Liver (tissue), 9 donors: ENCODE data around the gene FIBCD1. TPM values are rescaled to one million over a fixed set of nuclear protein-coding genes. Genes with fewer than 3 reads are reported as not detected.

ENCODE experiments used
- DNase-seq: peaks from one replicate; pipeline ENCODE4 v3.0.0-alpha.2; 2017; ENCODE audit warnings: low spot score
- H3K27ac ChIP-seq, 2 donors: one replicate each; pipeline ENCODE4 v1.7.0; 2013; ENCODE audit warnings: inconsistent platforms in 2 of 2, low read length in 2 of 2, control low read depth in 1 of 2, low read depth in 1 of 2, mild to moderate bottlenecking in 1 of 2
- H3K27me3 ChIP-seq, 4 donors: one replicate each; pipeline versions ENCODE4 v1.6.1 to v1.7.0; 2013; ENCODE audit warnings: low read length in 3 of 4, inconsistent platforms in 1 of 4, mild to moderate bottlenecking in 1 of 4, moderate library complexity in 1 of 4; ENCODE audit not compliant: control insufficient read depth in 4 of 4, insufficient read depth in 4 of 4
- H3K36me3 ChIP-seq, 4 donors: one replicate each; pipeline versions ENCODE4 v1.6.1 to v1.7.0; 2013; ENCODE audit warnings: low read length in 3 of 4, mild to moderate bottlenecking in 3 of 4, low read depth in 1 of 4, moderate library complexity in 1 of 4; ENCODE audit not compliant: control insufficient read depth in 4 of 4, insufficient read depth in 3 of 4
- H3K4me1 ChIP-seq, 4 donors: one replicate each; pipeline versions ENCODE4 v1.6.1 to v1.7.0; 2013; ENCODE audit warnings: low read length in 3 of 4, mild to moderate bottlenecking in 3 of 4, moderate library complexity in 1 of 4; ENCODE audit not compliant: control insufficient read depth in 4 of 4, insufficient read depth in 4 of 4
- H3K4me3 ChIP-seq, 3 donors: one replicate each; pipeline versions ENCODE4 v1.6.1 to v1.7.0; 2013; ENCODE audit warnings: low read length in 3 of 3, control low read depth in 1 of 3, low read depth in 1 of 3, mild to moderate bottlenecking in 1 of 3
- H3K9ac ChIP-seq, 2 donors: one replicate each; pipeline ENCODE4 v1.7.0; 2013; ENCODE audit warnings: low read length in 2 of 2, mild to moderate bottlenecking in 2 of 2, moderate library complexity in 2 of 2, control low read depth in 1 of 2, low read depth in 1 of 2
- H3K9me3 ChIP-seq, 4 donors: one replicate each; pipeline versions ENCODE4 v1.6.1 to v1.7.0; 2013; ENCODE audit warnings: low read length in 3 of 4; ENCODE audit not compliant: control insufficient read depth in 4 of 4
- ATF3 ChIP-seq: IDR thresholded peaks from 2 replicates; pipeline ENCODE4 v1.6.1; 2016; ENCODE audit warnings: antibody characterized with exemption
- EGR1 ChIP-seq, 2 donors: IDR thresholded peaks; 2 replicates each; pipeline ENCODE4 v1.6.1; 2016 to 2018; ENCODE audit warnings: antibody characterized with exemption in 2 of 2, low read depth in 2 of 2
- FOXA1 ChIP-seq: IDR thresholded peaks from 2 replicates; pipeline ENCODE4 v1.6.1; 2016; ENCODE audit warnings: antibody characterized with exemption
- FOXA2 ChIP-seq: IDR thresholded peaks from 2 replicates; pipeline ENCODE4 v1.6.1; 2016; ENCODE audit warnings: antibody characterized with exemption
- GABPA ChIP-seq, 2 donors: IDR thresholded peaks in 1 of 2; conservative IDR thresholded peaks in 1 of 2; 2 replicates each; pipeline ENCODE4 v1.6.1; 2016; ENCODE audit warnings: antibody characterized with exemption in 2 of 2, mild to moderate bottlenecking in 1 of 2, moderate library complexity in 1 of 2
- HNF4A ChIP-seq, 2 donors: conservative IDR thresholded peaks; 2 replicates each; pipeline ENCODE4 v1.6.1; 2016; ENCODE audit warnings: antibody characterized with exemption in 2 of 2, mild to moderate bottlenecking in 2 of 2
- HNF4G ChIP-seq: IDR thresholded peaks from 2 replicates; pipeline ENCODE4 v1.6.1; 2016; ENCODE audit warnings: antibody characterized with exemption
- JUND ChIP-seq, 2 donors: IDR thresholded peaks; 2 replicates each; pipeline ENCODE4 v1.6.1; 2016; ENCODE audit warnings: antibody characterized with exemption in 2 of 2
- MAX ChIP-seq: IDR thresholded peaks from 2 replicates; pipeline ENCODE4 v1.6.1; 2016; ENCODE audit warnings: antibody characterized with exemption
- NR2F2 ChIP-seq: IDR thresholded peaks from 2 replicates; pipeline ENCODE4 v1.6.1; 2016; ENCODE audit warnings: antibody characterized with exemption
- RAD21 ChIP-seq, 2 donors: IDR thresholded peaks; 2 replicates each; pipeline ENCODE4 v1.6.1; 2016; ENCODE audit warnings: antibody characterized with exemption in 2 of 2, mild to moderate bottlenecking in 2 of 2
- RXRA ChIP-seq, 2 donors: IDR thresholded peaks; 2 replicates each; pipeline ENCODE4 v1.6.1; 2017 to 2018; ENCODE audit warnings: antibody characterized with exemption in 2 of 2, mild to moderate bottlenecking in 1 of 2
- SP1 ChIP-seq: IDR thresholded peaks from 2 replicates; pipeline ENCODE4 v1.6.1; 2018; ENCODE audit warnings: antibody characterized with exemption, mild to moderate bottlenecking
- TAF1 ChIP-seq: conservative IDR thresholded peaks from 2 replicates; pipeline ENCODE4 v1.6.1; 2016; ENCODE audit warnings: antibody characterized with exemption, mild to moderate bottlenecking
- YY1 ChIP-seq: IDR thresholded peaks from 2 replicates; pipeline ENCODE4 v1.6.1; 2016; ENCODE audit warnings: antibody characterized with exemption, mild to moderate bottlenecking
- WGBS: extraction: QIAGEN DNeasy Blood & Tissue Kit; methylation state at CpG from one replicate; pipeline ENCODE4 v1.1.7; 2013; 5-methylcytosine and 5-hydroxymethylcytosine counted together
- polyA plus RNA-seq, 2 donors: library from polyadenylated mRNA; stranded (reverse) in 1 of 2; unstranded in 1 of 2; fragments of 200-250 nt in 1 of 2; fragments of >200 nt in 1 of 2; fragmentation: Nextera tagmentation in 1 of 2; extraction: Ambion mirVana in 1 of 2; gene quantifications; one replicate each; pipeline versions ENCODE4 v1.2.1 to v1.2.3, GENCODE V29; 2013 to 2015
- total RNA-seq, 2 donors: library from RNA; depleted of rRNA; stranded (reverse); fragments of >200 nt; gene quantifications; one replicate each; pipeline ENCODE4 v1.2.3, GENCODE V29; 2014
- TF ChIP-seq, protein P1 (sequence below): IDR thresholded peaks from 2 replicates; pipeline ENCODE4 v1.6.1; 2016; ENCODE audit warnings: antibody characterized with exemption, mild to moderate bottlenecking
- TF ChIP-seq, protein P2 (sequence below): IDR thresholded peaks from 2 replicates; pipeline ENCODE4 v1.6.1; 2016; ENCODE audit warnings: antibody characterized with exemption
- TF ChIP-seq, protein P3 (sequence below): fragments of 150-350 bp; IDR thresholded peaks from 2 replicates; pipeline ENCODE4 v1.5.1; 2017; ENCODE audit warnings: improper control_type of control experiment, low read depth, low read length; ENCODE audit not compliant: missing input control
- donor health status: healthy.
- donor health status: healthy.
- donor health status: healthy.
- donor health status: healthy.
- donor health status: healthy.

The FIBCD1 gene
- total and polyA plus RNA-seq, 4 donors = not detected

GRCh38 chr9:130872912-130873503 is 66.0 kb downstream of the FIBCD1 start:
- peak; percentile 63 for DNase-seq
- peaks cover 3 to 21% (median 4%) of the 10 kb centered on the region in 4 donors for H3K36me3 ChIP-seq
- no peak overlapping the region for H3K4me3 ChIP-seq
- TF ChIP-seq RXRA (IDR thresholded peaks at IDR 0.05) (peak; percentile 71 to 79), FOXA2 (peak; percentile 44), MAX (peak; percentile 50), HNF4G (peak; percentile 90), GABPA (IDR thresholded peaks at IDR 0.05 in 1 of 2, conservative IDR thresholded peaks at IDR 0.05 in 1 of 2) (peak in 1 of 2 donors; percentile 42), SP1 (peak; percentile 94), EGR1 (IDR thresholded peaks at IDR 0.05; ENCODE audit: low read depth in 2 of 2) (no peak), NR2F2 (peak; percentile 29), YY1 (peak; percentile 79), HNF4A (conservative IDR thresholded peaks at IDR 0.05) (peak; percentile 98 to 99), RAD21 (IDR thresholded peaks at IDR 0.05) (peak; percentile 50 to 52), TAF1 (no peak), FOXA1 (peak; percentile 39), ATF3 (no peak), JUND (IDR thresholded peaks at IDR 0.05) (peak in 1 of 2 donors; percentile 36)
- TF ChIP-seq, protein P1, sequence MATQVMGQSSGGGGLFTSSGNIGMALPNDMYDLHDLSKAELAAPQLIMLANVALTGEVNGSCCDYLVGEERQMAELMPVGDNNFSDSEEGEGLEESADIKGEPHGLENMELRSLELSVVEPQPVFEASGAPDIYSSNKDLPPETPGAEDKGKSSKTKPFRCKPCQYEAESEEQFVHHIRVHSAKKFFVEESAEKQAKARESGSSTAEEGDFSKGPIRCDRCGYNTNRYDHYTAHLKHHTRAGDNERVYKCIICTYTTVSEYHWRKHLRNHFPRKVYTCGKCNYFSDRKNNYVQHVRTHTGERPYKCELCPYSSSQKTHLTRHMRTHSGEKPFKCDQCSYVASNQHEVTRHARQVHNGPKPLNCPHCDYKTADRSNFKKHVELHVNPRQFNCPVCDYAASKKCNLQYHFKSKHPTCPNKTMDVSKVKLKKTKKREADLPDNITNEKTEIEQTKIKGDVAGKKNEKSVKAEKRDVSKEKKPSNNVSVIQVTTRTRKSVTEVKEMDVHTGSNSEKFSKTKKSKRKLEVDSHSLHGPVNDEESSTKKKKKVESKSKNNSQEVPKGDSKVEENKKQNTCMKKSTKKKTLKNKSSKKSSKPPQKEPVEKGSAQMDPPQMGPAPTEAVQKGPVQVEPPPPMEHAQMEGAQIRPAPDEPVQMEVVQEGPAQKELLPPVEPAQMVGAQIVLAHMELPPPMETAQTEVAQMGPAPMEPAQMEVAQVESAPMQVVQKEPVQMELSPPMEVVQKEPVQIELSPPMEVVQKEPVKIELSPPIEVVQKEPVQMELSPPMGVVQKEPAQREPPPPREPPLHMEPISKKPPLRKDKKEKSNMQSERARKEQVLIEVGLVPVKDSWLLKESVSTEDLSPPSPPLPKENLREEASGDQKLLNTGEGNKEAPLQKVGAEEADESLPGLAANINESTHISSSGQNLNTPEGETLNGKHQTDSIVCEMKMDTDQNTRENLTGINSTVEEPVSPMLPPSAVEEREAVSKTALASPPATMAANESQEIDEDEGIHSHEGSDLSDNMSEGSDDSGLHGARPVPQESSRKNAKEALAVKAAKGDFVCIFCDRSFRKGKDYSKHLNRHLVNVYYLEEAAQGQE = peak; percentile 57
- TF ChIP-seq, protein P2, sequence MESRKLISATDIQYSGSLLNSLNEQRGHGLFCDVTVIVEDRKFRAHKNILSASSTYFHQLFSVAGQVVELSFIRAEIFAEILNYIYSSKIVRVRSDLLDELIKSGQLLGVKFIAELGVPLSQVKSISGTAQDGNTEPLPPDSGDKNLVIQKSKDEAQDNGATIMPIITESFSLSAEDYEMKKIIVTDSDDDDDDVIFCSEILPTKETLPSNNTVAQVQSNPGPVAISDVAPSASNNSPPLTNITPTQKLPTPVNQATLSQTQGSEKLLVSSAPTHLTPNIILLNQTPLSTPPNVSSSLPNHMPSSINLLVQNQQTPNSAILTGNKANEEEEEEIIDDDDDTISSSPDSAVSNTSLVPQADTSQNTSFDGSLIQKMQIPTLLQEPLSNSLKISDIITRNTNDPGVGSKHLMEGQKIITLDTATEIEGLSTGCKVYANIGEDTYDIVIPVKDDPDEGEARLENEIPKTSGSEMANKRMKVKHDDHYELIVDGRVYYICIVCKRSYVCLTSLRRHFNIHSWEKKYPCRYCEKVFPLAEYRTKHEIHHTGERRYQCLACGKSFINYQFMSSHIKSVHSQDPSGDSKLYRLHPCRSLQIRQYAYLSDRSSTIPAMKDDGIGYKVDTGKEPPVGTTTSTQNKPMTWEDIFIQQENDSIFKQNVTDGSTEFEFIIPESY = peak; percentile 56
- TF ChIP-seq, protein P3, sequence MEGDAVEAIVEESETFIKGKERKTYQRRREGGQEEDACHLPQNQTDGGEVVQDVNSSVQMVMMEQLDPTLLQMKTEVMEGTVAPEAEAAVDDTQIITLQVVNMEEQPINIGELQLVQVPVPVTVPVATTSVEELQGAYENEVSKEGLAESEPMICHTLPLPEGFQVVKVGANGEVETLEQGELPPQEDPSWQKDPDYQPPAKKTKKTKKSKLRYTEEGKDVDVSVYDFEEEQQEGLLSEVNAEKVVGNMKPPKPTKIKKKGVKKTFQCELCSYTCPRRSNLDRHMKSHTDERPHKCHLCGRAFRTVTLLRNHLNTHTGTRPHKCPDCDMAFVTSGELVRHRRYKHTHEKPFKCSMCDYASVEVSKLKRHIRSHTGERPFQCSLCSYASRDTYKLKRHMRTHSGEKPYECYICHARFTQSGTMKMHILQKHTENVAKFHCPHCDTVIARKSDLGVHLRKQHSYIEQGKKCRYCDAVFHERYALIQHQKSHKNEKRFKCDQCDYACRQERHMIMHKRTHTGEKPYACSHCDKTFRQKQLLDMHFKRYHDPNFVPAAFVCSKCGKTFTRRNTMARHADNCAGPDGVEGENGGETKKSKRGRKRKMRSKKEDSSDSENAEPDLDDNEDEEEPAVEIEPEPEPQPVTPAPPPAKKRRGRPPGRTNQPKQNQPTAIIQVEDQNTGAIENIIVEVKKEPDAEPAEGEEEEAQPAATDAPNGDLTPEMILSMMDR = no peak
- peaks cover 6 to 21% (median 21%) of the 10 kb centered on the region in 4 donors for H3K4me1 ChIP-seq
- H3K27me3 ChIP-seq = no peaks in the 10 kb centered on the region
- H3K9ac ChIP-seq = no peak overlapping the region
- WGBS = 35% methylated on average over 15 of the region's 15 CpGs
- H3K27ac ChIP-seq = peak overlapping the region; percentile 57 to 60
- H3K9me3 ChIP-seq = no peaks in the 10 kb centered on the region
